ENCODE results near the gene PRND.

- TF ChIP-seq CTCF (IDR thresholded peaks at IDR 0.05; ENCODE audit: extremely low read depth in 1 of 2, insufficient read depth in 1 of 2, low read depth in 1 of 2, low read length in 2 of 2) (no peak), JUN (IDR thresholded peaks at IDR 0.05; ENCODE audit: borderline replicate concordance, insufficient read depth, insufficient read length, low read depth) (no peak), MAX (IDR thresholded peaks at IDR 0.05; ENCODE audit: insufficient read depth, insufficient read length) (no peak), EZH2 (IDR thresholded peaks at IDR 0.05; ENCODE audit: borderline replicate concordance, low read depth, low read length, severe bottlenecking) (no peak), GATA2 (IDR thresholded peaks at IDR 0.05; ENCODE audit: insufficient read depth, insufficient read length, low read depth, low read length) (no peak), POLR2A (IDR thresholded peaks at IDR 0.05; ENCODE audit: low read depth, low read length) (no peak), MYC (IDR thresholded peaks at IDR 0.05; ENCODE audit: low read depth, low read length) (no peak)
Measured at GRCh38 chr20:4730780-4731179, 9.1 kb downstream of the PRND start.

Measured in endothelial cell of umbilical vein (primary cell).